SK-N-SH (cell line): Measurements from ENCODE around the gene SUPT20H. TPM values are rescaled to one million over a fixed set of nuclear protein-coding genes. Genes with fewer than 3 reads are reported as not detected.
A peak's percentile ranks its signal among the peaks of the same experiment; 100 is the strongest.

ENCODE experiments used
- CTCF ChIA-PET: fragments of 300-600, 350-600 bp; formaldehyde crosslinking; extraction: SDS; loops from one replicate; lab custom pipeline; 2021; lab: Yijun Ruan, JAX
- POLR2A ChIA-PET: fragments of 350-600 bp; sonication (Branson Sonifier 250); formaldehyde crosslinking; extraction: SDS; loops from one replicate; lab custom pipeline; 2020; ENCODE audit warnings: antibody characterized with exemption, inconsistent platforms; lab: Yijun Ruan, JAX
- DNase-seq: peaks from one replicate; pipeline ENCODE4 v3.0.0; 2012
- H2AFZ ChIP-seq: fragments of 200-600 bp; sonication (generic); 2 replicates; pipeline ENCODE4 v1.8.1; 2016; ENCODE audit warnings: antibody characterized with exemption, mild to moderate bottlenecking, low read depth
- H3F3A ChIP-seq: fragments of 200-600 bp; sonication (generic); replicated peaks from 2 replicates; pipeline ENCODE3; 2016; ENCODE audit warnings: antibody characterized with exemption, mild to moderate bottlenecking; ENCODE audit not compliant: insufficient read depth
- H3K27ac ChIP-seq, 2 experiments: fragments of 200-500 bp in 1 of 2; fragments of 200-600 bp in 1 of 2; sonication (Bioruptor generic) in 1 of 2; sonication (generic), shearing (Covaris generic) in 1 of 2; 2 replicates each; pipeline versions ENCODE4 v1.5.1 to v1.6.1; 2014 to 2016; ENCODE audit warnings: low read depth in 2 of 2, inconsistent platforms in 1 of 2, low read length in 1 of 2, mild to moderate bottlenecking in 1 of 2, mixed read lengths in 1 of 2
- H3K27me3 ChIP-seq: fragments of 200-600 bp; sonication (generic), shearing (Covaris generic); 2 replicates; pipeline ENCODE4 v1.6.1; 2016; ENCODE audit warnings: mixed run types; ENCODE audit not compliant: insufficient read depth
- H3K36me3 ChIP-seq, 2 experiments: fragments of 200-500 bp in 1 of 2; fragments of 200-600 bp in 1 of 2; sonication (Bioruptor generic) in 1 of 2; sonication (generic) in 1 of 2; replicated peaks in 1 of 2; 2 replicates each; pipeline versions ENCODE3 to v1.5.1; 2014 to 2016; ENCODE audit warnings: low read length in 1 of 2, mild to moderate bottlenecking in 1 of 2; ENCODE audit not compliant: insufficient read depth in 2 of 2, control insufficient read depth in 1 of 2
- H3K4me1 ChIP-seq, 2 experiments: fragments of 200-500 bp in 1 of 2; fragments of 200-600 bp in 1 of 2; sonication (Bioruptor generic) in 1 of 2; sonication (generic), shearing (Covaris generic) in 1 of 2; 2 replicates each; pipeline versions ENCODE4 v1.5.1 to v1.6.1; 2014 to 2016; ENCODE audit warnings: low read depth in 1 of 2, low read length in 1 of 2, mixed run types in 1 of 2; ENCODE audit not compliant: insufficient read depth in 2 of 2, control insufficient read depth in 1 of 2
- H3K4me2 ChIP-seq: fragments of 200-600 bp; sonication (generic), shearing (Covaris generic); 2 replicates; pipeline ENCODE4 v1.6.1; 2017; ENCODE audit warnings: mixed run types
- H3K4me3 ChIP-seq, 2 experiments: fragments of 200-500 bp in 1 of 2; fragments of 200-600 bp in 1 of 2; sonication (Bioruptor generic) in 1 of 2; sonication (generic), shearing (Covaris generic) in 1 of 2; 2 replicates each; pipeline versions ENCODE4 v1.5.1 to v1.8.1; 2014 to 2016; ENCODE audit warnings: low read depth in 2 of 2, inconsistent platforms in 1 of 2, low read length in 1 of 2, mild to moderate bottlenecking in 1 of 2, mixed read lengths in 1 of 2, moderate library complexity in 1 of 2
- H3K79me2 ChIP-seq: fragments of 200-600 bp; sonication (generic); 2 replicates; pipeline ENCODE4 v1.8.1; 2017; ENCODE audit warnings: mild to moderate bottlenecking; ENCODE audit not compliant: insufficient read depth
- H3K9ac ChIP-seq: fragments of 200-600 bp; sonication (generic); 2 replicates; pipeline ENCODE4 v1.6.1; 2017; ENCODE audit warnings: mixed run types
- H3K9me2 ChIP-seq: fragments of 200-600 bp; sonication (generic); 2 replicates; pipeline ENCODE4 v1.6.1; 2017; ENCODE audit warnings: mixed run types
- H3K9me3 ChIP-seq: fragments of 200-600 bp; sonication (generic); 2 replicates; pipeline ENCODE4 v1.6.1; 2017; ENCODE audit warnings: mixed run types, mild to moderate bottlenecking, moderate library complexity
- H4K20me1 ChIP-seq: fragments of 200-600 bp; sonication (generic); 2 replicates; pipeline ENCODE4 v1.6.1; 2017; ENCODE audit warnings: mild to moderate bottlenecking, mixed run types; ENCODE audit not compliant: insufficient read depth
- EP300 ChIP-seq, 2 experiments: IDR thresholded peaks; 2 replicates each; pipeline versions ENCODE4 v1.4.0 to v1.6.1; 2012; ENCODE audit warnings: borderline replicate concordance in 1 of 2, low read depth in 1 of 2, low read length in 1 of 2
- FOXM1 ChIP-seq: IDR thresholded peaks from 2 replicates; pipeline ENCODE4 v1.4.0; 2012; ENCODE audit warnings: low read depth, mild to moderate bottlenecking
- MEF2A ChIP-seq: IDR thresholded peaks from 2 replicates; pipeline ENCODE4 v1.4.0; 2012; ENCODE audit warnings: low read depth, borderline replicate concordance
- NRF1 ChIP-seq: IDR thresholded peaks from 2 replicates; pipeline ENCODE4 v1.6.1; 2012; ENCODE audit warnings: low read depth, mild to moderate bottlenecking, low read length
- RCOR1 ChIP-seq: fragments of 150-350 bp; IDR thresholded peaks from 2 replicates; pipeline ENCODE4 v1.6.1; 2017; ENCODE audit warnings: antibody characterized with exemption, low read length
- TAF1 ChIP-seq: IDR thresholded peaks from 2 replicates; pipeline ENCODE4 v1.6.1; 2012; ENCODE audit warnings: low read depth, mild to moderate bottlenecking, low read length, moderate library complexity, borderline replicate concordance
- YY1 ChIP-seq: IDR thresholded peaks from 2 replicates; pipeline ENCODE4 v1.4.0; 2012; ENCODE audit warnings: low read depth, mild to moderate bottlenecking
- WGBS: methylation state at CpG from one replicate; pipeline ENCODE4 v1.1.6; 2017; ENCODE audit warnings: low lambda C conversion rate; 5-methylcytosine and 5-hydroxymethylcytosine counted together
- polyA plus RNA-seq, 3 experiments: library from polyadenylated mRNA; depleted of rRNA; stranded (reverse); fragments of >200 nt; gene quantifications; 2 replicates each; pipeline ENCODE4 v1.2.3, GENCODE V29; 2012
- TF ChIP-seq, protein P1 (sequence below): fragments of 150-350 bp; IDR thresholded peaks from 2 replicates; pipeline ENCODE4 v1.6.1; 2016; ENCODE audit warnings: mild to moderate bottlenecking, low read depth, low read length
- TF ChIP-seq, protein P2 (sequence below): IDR thresholded peaks from 2 replicates; pipeline ENCODE4 v1.4.0; 2012; ENCODE audit warnings: low read depth
- TF ChIP-seq, protein P3 (sequence below): IDR thresholded peaks from 2 replicates; pipeline ENCODE4 v1.6.1; 2012; ENCODE audit warnings: mild to moderate bottlenecking, low read depth, low read length, moderate library complexity
- TF ChIP-seq, protein P4 (sequence below): fragments of 200-600 bp; sonication (generic); IDR thresholded peaks from 2 replicates; pipeline ENCODE4 v1.6.1; 2017; ENCODE audit warnings: antibody characterized with exemption, mild to moderate bottlenecking, moderate library complexity

SUPT20H gene
- polyA plus RNA-seq, 1 of the 3 experiments (the other 2 are of a cell fraction): 39.4 TPM

DNA sequence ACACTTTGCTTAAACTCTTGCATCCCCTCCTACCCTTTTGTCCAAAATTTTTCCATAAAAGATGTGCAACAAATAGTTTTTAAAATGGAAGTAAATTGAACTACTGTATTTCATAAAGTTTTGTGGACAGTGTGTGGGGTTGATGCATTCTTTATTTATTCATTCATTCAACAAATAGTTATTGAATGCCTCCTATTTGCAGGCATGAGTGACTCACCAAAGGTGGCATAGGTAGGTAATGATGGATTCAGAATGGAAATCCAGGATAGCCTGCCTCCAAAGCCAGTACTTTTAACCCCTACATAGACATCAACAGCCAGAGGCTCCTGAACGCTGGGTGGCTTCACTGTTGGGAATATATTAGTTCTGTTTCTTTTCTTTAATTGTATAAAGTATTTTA, 48.4 kb upstream of the SUPT20H start:
- H3F3A ChIP-seq: peaks cover 4% of the 10 kb centered on the region
- H3K4me2 ChIP-seq: no peak overlapping the region
- no peak for DNase-seq
- H3K27ac ChIP-seq: no peak overlapping the region
- TF ChIP-seq MEF2A (no peak), FOXM1 (no peak), TAF1 (no peak), RCOR1 (no peak), NRF1 (no peak), YY1 (no peak), EP300 (IDR thresholded peaks at IDR 0.05; ENCODE audit: borderline replicate concordance in 1 of 2, low read depth in 1 of 2, low read length in 1 of 2) (no peak)
- TF ChIP-seq, protein P1, sequence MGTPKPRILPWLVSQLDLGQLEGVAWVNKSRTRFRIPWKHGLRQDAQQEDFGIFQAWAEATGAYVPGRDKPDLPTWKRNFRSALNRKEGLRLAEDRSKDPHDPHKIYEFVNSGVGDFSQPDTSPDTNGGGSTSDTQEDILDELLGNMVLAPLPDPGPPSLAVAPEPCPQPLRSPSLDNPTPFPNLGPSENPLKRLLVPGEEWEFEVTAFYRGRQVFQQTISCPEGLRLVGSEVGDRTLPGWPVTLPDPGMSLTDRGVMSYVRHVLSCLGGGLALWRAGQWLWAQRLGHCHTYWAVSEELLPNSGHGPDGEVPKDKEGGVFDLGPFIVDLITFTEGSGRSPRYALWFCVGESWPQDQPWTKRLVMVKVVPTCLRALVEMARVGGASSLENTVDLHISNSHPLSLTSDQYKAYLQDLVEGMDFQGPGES: no peak
- TF ChIP-seq, protein P2, sequence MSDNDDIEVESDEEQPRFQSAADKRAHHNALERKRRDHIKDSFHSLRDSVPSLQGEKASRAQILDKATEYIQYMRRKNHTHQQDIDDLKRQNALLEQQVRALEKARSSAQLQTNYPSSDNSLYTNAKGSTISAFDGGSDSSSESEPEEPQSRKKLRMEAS: no peak
- TF ChIP-seq, protein P3, sequence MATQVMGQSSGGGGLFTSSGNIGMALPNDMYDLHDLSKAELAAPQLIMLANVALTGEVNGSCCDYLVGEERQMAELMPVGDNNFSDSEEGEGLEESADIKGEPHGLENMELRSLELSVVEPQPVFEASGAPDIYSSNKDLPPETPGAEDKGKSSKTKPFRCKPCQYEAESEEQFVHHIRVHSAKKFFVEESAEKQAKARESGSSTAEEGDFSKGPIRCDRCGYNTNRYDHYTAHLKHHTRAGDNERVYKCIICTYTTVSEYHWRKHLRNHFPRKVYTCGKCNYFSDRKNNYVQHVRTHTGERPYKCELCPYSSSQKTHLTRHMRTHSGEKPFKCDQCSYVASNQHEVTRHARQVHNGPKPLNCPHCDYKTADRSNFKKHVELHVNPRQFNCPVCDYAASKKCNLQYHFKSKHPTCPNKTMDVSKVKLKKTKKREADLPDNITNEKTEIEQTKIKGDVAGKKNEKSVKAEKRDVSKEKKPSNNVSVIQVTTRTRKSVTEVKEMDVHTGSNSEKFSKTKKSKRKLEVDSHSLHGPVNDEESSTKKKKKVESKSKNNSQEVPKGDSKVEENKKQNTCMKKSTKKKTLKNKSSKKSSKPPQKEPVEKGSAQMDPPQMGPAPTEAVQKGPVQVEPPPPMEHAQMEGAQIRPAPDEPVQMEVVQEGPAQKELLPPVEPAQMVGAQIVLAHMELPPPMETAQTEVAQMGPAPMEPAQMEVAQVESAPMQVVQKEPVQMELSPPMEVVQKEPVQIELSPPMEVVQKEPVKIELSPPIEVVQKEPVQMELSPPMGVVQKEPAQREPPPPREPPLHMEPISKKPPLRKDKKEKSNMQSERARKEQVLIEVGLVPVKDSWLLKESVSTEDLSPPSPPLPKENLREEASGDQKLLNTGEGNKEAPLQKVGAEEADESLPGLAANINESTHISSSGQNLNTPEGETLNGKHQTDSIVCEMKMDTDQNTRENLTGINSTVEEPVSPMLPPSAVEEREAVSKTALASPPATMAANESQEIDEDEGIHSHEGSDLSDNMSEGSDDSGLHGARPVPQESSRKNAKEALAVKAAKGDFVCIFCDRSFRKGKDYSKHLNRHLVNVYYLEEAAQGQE: no peak
- TF ChIP-seq, protein P4, sequence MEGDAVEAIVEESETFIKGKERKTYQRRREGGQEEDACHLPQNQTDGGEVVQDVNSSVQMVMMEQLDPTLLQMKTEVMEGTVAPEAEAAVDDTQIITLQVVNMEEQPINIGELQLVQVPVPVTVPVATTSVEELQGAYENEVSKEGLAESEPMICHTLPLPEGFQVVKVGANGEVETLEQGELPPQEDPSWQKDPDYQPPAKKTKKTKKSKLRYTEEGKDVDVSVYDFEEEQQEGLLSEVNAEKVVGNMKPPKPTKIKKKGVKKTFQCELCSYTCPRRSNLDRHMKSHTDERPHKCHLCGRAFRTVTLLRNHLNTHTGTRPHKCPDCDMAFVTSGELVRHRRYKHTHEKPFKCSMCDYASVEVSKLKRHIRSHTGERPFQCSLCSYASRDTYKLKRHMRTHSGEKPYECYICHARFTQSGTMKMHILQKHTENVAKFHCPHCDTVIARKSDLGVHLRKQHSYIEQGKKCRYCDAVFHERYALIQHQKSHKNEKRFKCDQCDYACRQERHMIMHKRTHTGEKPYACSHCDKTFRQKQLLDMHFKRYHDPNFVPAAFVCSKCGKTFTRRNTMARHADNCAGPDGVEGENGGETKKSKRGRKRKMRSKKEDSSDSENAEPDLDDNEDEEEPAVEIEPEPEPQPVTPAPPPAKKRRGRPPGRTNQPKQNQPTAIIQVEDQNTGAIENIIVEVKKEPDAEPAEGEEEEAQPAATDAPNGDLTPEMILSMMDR: no peak
- no peaks in the 10 kb centered on the region for H4K20me1 ChIP-seq
- H3K9me2 ChIP-seq: no peaks in the 10 kb centered on the region
- H3K9me3 ChIP-seq: no peaks in the 10 kb centered on the region
- no peaks in the 10 kb centered on the region for H3K4me1 ChIP-seq
- no peak overlapping the region for H3K4me3 ChIP-seq
- peak overlapping the region; percentile 45; the same call in 1 of the 2 replicates for H2AFZ ChIP-seq
- 21% methylated on average over 1 of the region's 1 CpG for WGBS
- POLR2A ChIA-PET: no interaction called here
- H3K36me3 ChIP-seq: no peaks in the 10 kb centered on the region
- CTCF ChIA-PET: interaction anchor here (1.4 to 2.1 kb wide), 3 partner anchors 10 to 501 kb away, joined by 3 to 6 read pairs (median 4); no protein-coding TSS in a partner anchor
- H3K9ac ChIP-seq: no peak overlapping the region
- no peaks in the 10 kb centered on the region for H3K27me3 ChIP-seq
- H3K79me2 ChIP-seq: no peaks in the 10 kb centered on the region
